Mucosa of descending colon (tissue), 3 donors: ENCODE results near the gene TBRG1. TPM values are rescaled to one million over a fixed set of nuclear protein-coding genes. Genes with fewer than 3 reads are reported as not detected.

Experiments used
- ATAC-seq: fragments of 200-7000 bp; cut with Tn5 transposase; one replicate; pipeline ENCODE4 v1.9.1; 2020; ENCODE audit warnings: mild to moderate bottlenecking, moderate library complexity
- DNase-seq, 3 donors: peaks; one replicate each; pipeline ENCODE4 v3.0.0-alpha.2; 2020
- H3K36me3 ChIP-seq: fragments of 200-600 bp; one replicate; pipeline ENCODE4 v1.8.0; 2021; ENCODE audit warnings: low read depth, mild to moderate bottlenecking
- H3K4me1 ChIP-seq: fragments of 200-600 bp; one replicate; pipeline ENCODE4 v1.8.0; 2021; ENCODE audit warnings: low read depth, mild to moderate bottlenecking
- H3K4me3 ChIP-seq: fragments of 200-600 bp; one replicate; pipeline ENCODE4 v1.8.0; 2021; ENCODE audit warnings: mild to moderate bottlenecking
- H3K9me3 ChIP-seq: fragments of 200-600 bp; one replicate; pipeline ENCODE4 v1.8.0; 2021; ENCODE audit warnings: mild to moderate bottlenecking
- CTCF ChIP-seq: fragments of 200-600 bp; IDR thresholded peaks from one replicate; pipeline ENCODE4 v1.8.0; 2022; ENCODE audit warnings: antibody characterized with exemption, mild to moderate bottlenecking
- intact Hi-C, 2 donors: fragments of 100-400 bp; cut with DNase I in 1 of 2; cut with micrococcal nuclease in 1 of 2; formaldehyde crosslinking; loops; one replicate each; pipeline versions ENCODE4 v1.11.0 to v1.11.1; 2022; cut with DNase I, micrococcal nuclease
- total RNA-seq, 3 donors: library from RNA; stranded (reverse); fragmentation: NEBNext Ultra II Directional in 2 of 3; extraction: Animal tissue kit (Norgen Biotek cat#: 25700) in 2 of 3; gene quantifications; one replicate each; pipeline versions ENCODE4 v1.2.1 to v1.2.4, GENCODE V29; 2021 to 2023
- donor health status: DM: no; HTN: no; CAD: no; lungs with moderate emphysema.
- donor health status: DM: no; HTN: no; CAD: no.
- donor health status: DM: no; HTN: yes; CAD: no.

The TBRG1 gene
- total RNA-seq, 3 donors from 2014 or later: 26.6 to 45.8 (median 41.8) TPM

DNA sequence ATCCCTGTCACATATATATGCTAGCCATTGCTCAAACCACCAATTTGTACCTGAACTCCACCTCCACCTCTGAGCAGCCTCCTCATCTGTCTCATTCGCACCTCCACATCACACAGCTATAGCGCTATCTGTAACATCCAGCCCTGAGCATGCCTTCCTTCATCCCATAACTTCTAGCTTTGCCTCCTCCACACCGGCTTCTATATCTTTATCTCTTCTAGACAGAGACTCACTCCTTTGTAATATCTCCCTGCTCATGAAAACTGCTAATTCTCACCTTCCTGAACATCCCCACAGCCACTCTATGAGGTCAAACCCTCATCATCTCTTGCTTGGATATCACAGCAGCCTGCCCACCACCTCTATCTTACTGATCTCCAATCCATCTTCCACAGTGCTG, 44.9 kb downstream of the TBRG1 start:
- Histone ChIP-seq H3K4me1 (peaks cover 7% of the 10 kb centered on the region), H3K36me3 (no peaks in the 10 kb centered on the region), H3K9me3 (no peaks in the 10 kb centered on the region), H3K4me3 (no peak overlapping the region)
- no peak for DNase-seq
- intact Hi-C loops: loop anchor here in 1 of 2 donors (5.0 kb wide), 1 partner anchor 170 kb away; no protein-coding TSS in a partner anchor
- no peak for ATAC-seq
- TF ChIP-seq CTCF: no peak

DNA sequence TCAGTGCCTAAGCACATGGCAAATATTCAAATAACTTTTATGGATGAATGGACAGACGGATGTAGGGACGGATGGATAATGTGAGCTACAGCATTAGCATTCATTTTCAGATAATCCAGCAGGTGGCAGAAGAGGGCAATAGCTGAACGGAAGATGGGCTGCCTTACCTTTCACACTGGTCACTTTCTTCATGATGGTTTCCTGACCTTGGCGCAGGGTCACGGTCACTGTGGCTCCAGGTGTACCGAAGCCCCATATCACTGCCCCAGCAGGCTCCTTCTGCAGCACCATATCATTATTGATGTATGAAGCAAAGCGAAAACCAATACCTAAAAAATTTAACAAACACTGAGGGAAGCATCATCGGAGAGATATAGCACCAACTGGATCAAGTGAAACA, 46.5 kb downstream of the TBRG1 start:
- Histone ChIP-seq H3K9me3 (no peaks in the 10 kb centered on the region), H3K4me1 (peaks cover 7% of the 10 kb centered on the region), H3K36me3 (no peaks in the 10 kb centered on the region), H3K4me3 (no peak overlapping the region)
- DNase-seq: peak in 2 of 3 donors; percentile 33 to 81
- peak; percentile 22 for ATAC-seq
- intact Hi-C loops: loop anchor here in 1 of 2 donors (5.0 kb wide), 1 partner anchor 168 kb away; no protein-coding TSS in a partner anchor
- peak; percentile 53 for TF ChIP-seq CTCF

GRCh38 chr11:124670732-124671131, 48.1 kb downstream of the TBRG1 start:
- Histone ChIP-seq H3K4me1 (peaks cover 10% of the 10 kb centered on the region), H3K36me3 (no peaks in the 10 kb centered on the region), H3K4me3 (no peak overlapping the region), H3K9me3 (no peaks in the 10 kb centered on the region)
- intact Hi-C loops: loop anchor here in 1 of 2 donors (5.0 kb wide), 1 partner anchor 92 kb away; the partner anchor contains the start of gene ESAM
- no peak for DNase-seq
- ATAC-seq: no peak
- TF ChIP-seq CTCF: no peak

DNA sequence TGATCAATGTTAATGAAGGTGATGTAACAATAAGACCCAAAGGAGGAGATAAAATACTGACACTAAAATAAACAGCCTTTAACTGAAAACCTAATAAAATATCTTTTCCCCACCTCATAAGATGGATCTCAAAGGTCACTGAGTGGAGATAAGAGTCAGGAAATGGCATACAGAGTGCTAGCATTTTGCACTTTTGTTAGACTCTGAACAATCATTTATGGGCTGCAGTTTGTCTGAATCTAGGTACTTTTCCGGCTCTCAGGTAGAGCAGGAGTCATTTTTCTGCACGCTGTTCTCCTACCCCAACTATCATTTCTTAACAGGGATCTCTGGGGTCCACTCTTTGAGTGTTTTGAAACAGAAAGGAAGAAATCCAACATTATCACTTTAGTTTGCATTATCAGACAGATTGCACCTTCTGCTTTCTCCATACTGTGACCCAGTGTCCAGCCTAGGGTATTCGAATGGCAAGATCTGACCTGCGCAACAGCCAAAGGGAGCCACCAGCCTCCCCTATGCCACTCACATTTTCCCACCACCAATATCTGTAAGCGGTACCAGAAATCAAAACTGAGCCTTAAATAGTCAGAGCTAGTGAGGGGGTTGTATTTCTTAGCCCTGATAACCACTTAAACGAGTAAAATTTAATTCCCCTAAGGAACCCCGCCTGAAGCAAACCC, 50.0 kb downstream of the TBRG1 start:
- peaks cover 10% of the 10 kb centered on the region for H3K4me1 ChIP-seq
- ATAC-seq (peak; percentile 63), DNase-seq (peak in 1 of 3 donors; percentile 46)
- no peak for TF ChIP-seq CTCF
- H3K4me3 ChIP-seq: peak overlapping the region; percentile 54
- no peaks in the 10 kb centered on the region for H3K36me3 ChIP-seq
- intact Hi-C loops: loop anchor here (2.0 to 5.0 kb wide), 2 partner anchors 90 to 164 kb away; partner anchors contain the start of gene ESAM (in 1 of the 2)
- no peaks in the 10 kb centered on the region for H3K9me3 ChIP-seq

DNA sequence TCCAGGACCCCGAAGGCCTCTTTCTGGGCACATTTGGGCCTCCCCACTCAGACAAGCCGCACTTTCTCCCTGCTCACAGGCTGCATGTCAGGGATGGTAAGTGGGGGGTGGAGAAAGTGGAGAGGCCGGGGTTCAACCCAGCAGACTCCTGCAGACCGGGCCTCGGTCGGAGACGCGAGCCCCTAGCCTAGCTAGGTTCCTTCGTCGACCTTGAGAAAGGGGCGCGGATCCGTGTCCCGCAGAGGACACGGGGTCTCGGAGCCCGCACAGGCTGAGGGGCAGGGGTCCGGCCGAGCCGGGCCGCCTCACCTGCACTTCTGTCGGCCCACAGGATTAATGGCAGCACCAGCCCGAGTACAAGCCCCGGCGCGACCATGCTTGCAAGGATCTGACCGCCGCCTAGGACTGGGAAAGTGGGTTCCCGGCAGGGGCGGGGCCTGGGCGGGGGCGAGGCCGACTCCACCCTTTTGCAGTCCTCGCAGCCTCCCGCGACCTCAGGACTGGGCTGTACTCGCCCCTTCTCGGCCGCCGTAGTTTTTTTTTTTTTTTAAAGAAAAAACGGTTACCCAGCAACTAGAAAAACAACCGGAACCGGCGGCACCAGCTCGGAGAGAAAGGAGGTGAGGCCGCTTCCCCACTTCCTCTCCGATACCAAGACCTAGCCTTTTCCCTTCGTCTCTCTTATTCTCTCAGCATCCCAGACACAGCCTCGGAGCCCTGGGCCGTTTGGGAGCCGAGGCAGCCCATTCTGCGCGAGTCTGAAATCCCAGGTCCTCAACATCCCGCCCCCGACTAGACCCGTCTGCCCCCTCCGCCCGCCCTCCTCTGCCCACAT, 50.9 kb downstream of the TBRG1 start, which contains the start of the genes SIAE and SPA17:
SIAE (minus strand) TSS at position 407 of the 835 bp plus-strand sequence; CDS start at position 376, 31 bp downstream.
SPA17 (plus strand) TSS at position 572 of the 835 bp plus-strand sequence. CDS start 1,361 bp downstream, outside the sequence.
- peak; percentile 96 to 98 (median 96) for DNase-seq

More for the DNA sequence above, 50.9 kb downstream of the TBRG1 start, which contains the start of the genes SIAE and SPA17:
- no peaks in the 10 kb centered on the region for H3K36me3 ChIP-seq
- H3K9me3 ChIP-seq: no peaks in the 10 kb centered on the region
- ATAC-seq: peak; percentile 97
- peaks cover 10% of the 10 kb centered on the region for H3K4me1 ChIP-seq
- intact Hi-C loops: loop anchor here (2.0 to 5.0 kb wide), 2 partner anchors 89 to 163 kb away; partner anchors contain the start of gene ESAM (in 1 of the 2)
- no peak for TF ChIP-seq CTCF
- H3K4me3 ChIP-seq: peak within 1 kb of the TSS; percentile 54
